ENCODE measurements around the gene PEX12. TPM values are rescaled to one million over a fixed set of nuclear protein-coding genes. Genes with fewer than 3 reads are reported as not detected.
A peak's percentile ranks its signal among the peaks of the same experiment; 100 is the strongest.

Gene PEX12
- polyA plus RNA-seq, 1 donor: 8.1 TPM

- H3K27me3 ChIP-seq (ENCODE audit: control insufficient read depth, insufficient read depth, low read length): no peaks in the 10 kb centered on the region
- peak overlapping the region; percentile 39 for H3K27ac ChIP-seq (ENCODE audit: low read length)
- H3K9me3 ChIP-seq (ENCODE audit: control insufficient read depth, low read depth, low read length): no peaks in the 10 kb centered on the region
- peaks cover 46% of the 10 kb centered on the region for H3K36me3 ChIP-seq (ENCODE audit: control insufficient read depth, insufficient read depth, low read length)
- DNase-seq: no peak
- WGBS (ENCODE audit: insufficient coverage, low lambda C conversion rate): 80% methylated on average over 2 of the region's 3 CpGs
- no peaks in the 10 kb centered on the region for H3K4me1 ChIP-seq (ENCODE audit: control insufficient read depth, insufficient read depth, low read length)
- H3K4me3 ChIP-seq (ENCODE audit: low read length): no peak overlapping the region
These were observed 29.0 kb upstream of the PEX12 start for GRCh38 chr17:35607239-35607847.

GRCh38 chr17:35605678-35606077 lies 27.3 kb upstream of the PEX12 start:
- H3K27me3 ChIP-seq (ENCODE audit: control insufficient read depth, insufficient read depth, low read length): no peaks in the 10 kb centered on the region
- WGBS (ENCODE audit: insufficient coverage, low lambda C conversion rate): 100% methylated on average over 1 of the region's 2 CpGs
- DNase-seq: no peak
- H3K9me3 ChIP-seq (ENCODE audit: control insufficient read depth, low read depth, low read length): no peaks in the 10 kb centered on the region
- no peak overlapping the region for H3K4me3 ChIP-seq (ENCODE audit: low read length)
- H3K4me1 ChIP-seq (ENCODE audit: control insufficient read depth, insufficient read depth, low read length): no peaks in the 10 kb centered on the region
- no peak overlapping the region for H3K27ac ChIP-seq (ENCODE audit: low read length)
- peaks cover 49% of the 10 kb centered on the region for H3K36me3 ChIP-seq (ENCODE audit: control insufficient read depth, insufficient read depth, low read length)

- DNase-seq: no peak
- Histone ChIP-seq H3K4me1 (ENCODE audit: control insufficient read depth, insufficient read depth, low read length) (no peaks in the 10 kb centered on the region), H3K4me3 (ENCODE audit: low read length) (no peak overlapping the region), H3K9me3 (ENCODE audit: control insufficient read depth, low read depth, low read length) (no peaks in the 10 kb centered on the region), H3K27me3 (ENCODE audit: control insufficient read depth, insufficient read depth, low read length) (no peaks in the 10 kb centered on the region), H3K27ac (ENCODE audit: low read length) (no peak overlapping the region), H3K36me3 (ENCODE audit: control insufficient read depth, insufficient read depth, low read length) (peaks cover 52% of the 10 kb centered on the region)
- 100% methylated on average over 1 of the region's 7 CpGs for WGBS (ENCODE audit: insufficient coverage, low lambda C conversion rate)
These were observed 25.3 kb upstream of the PEX12 start for GRCh38 chr17:35603674-35604073.

GRCh38 chr17:35597604-35598003 lies 19.2 kb upstream of the PEX12 start:
- Histone ChIP-seq H3K4me3 (ENCODE audit: low read length) (no peak overlapping the region), H3K27ac (ENCODE audit: low read length) (peak overlapping the region; percentile 79), H3K4me1 (ENCODE audit: control insufficient read depth, insufficient read depth, low read length) (peaks cover 6% of the 10 kb centered on the region), H3K9me3 (ENCODE audit: control insufficient read depth, low read depth, low read length) (peaks cover 7% of the 10 kb centered on the region), H3K27me3 (ENCODE audit: control insufficient read depth, insufficient read depth, low read length) (no peaks in the 10 kb centered on the region), H3K36me3 (ENCODE audit: control insufficient read depth, insufficient read depth, low read length) (peaks cover 53% of the 10 kb centered on the region)
- 40% methylated on average over 2 of the region's 5 CpGs for WGBS (ENCODE audit: insufficient coverage, low lambda C conversion rate)
- DNase-seq: peak; percentile 76 to 91

- H3K4me1 ChIP-seq (ENCODE audit: control insufficient read depth, insufficient read depth, low read length): peaks cover 6% of the 10 kb centered on the region
- no peaks in the 10 kb centered on the region for H3K27me3 ChIP-seq (ENCODE audit: control insufficient read depth, insufficient read depth, low read length)
- DNase-seq: no peak
- WGBS (ENCODE audit: insufficient coverage, low lambda C conversion rate): no CpG with 5 or more reads among the region's 54 CpGs
- peaks cover 7% of the 10 kb centered on the region for H3K9me3 ChIP-seq (ENCODE audit: control insufficient read depth, low read depth, low read length)
- H3K36me3 ChIP-seq (ENCODE audit: control insufficient read depth, insufficient read depth, low read length): peaks cover 50% of the 10 kb centered on the region
- H3K27ac ChIP-seq (ENCODE audit: low read length): peak overlapping the region; percentile 79
- no peak overlapping the region for H3K4me3 ChIP-seq (ENCODE audit: low read length)
These were observed 18.3 kb upstream of the PEX12 start for GRCh38 chr17:35596530-35597233.

GRCh38 chr17:35596072-35596471 lies 17.7 kb upstream of the PEX12 start:
- peaks cover 7% of the 10 kb centered on the region for H3K9me3 ChIP-seq (ENCODE audit: control insufficient read depth, low read depth, low read length)
- peaks cover 44% of the 10 kb centered on the region for H3K36me3 ChIP-seq (ENCODE audit: control insufficient read depth, insufficient read depth, low read length)
- H3K4me3 ChIP-seq (ENCODE audit: low read length): no peak overlapping the region
- no peaks in the 10 kb centered on the region for H3K27me3 ChIP-seq (ENCODE audit: control insufficient read depth, insufficient read depth, low read length)
- DNase-seq: no peak
- H3K4me1 ChIP-seq (ENCODE audit: control insufficient read depth, insufficient read depth, low read length): peaks cover 6% of the 10 kb centered on the region
- no peak overlapping the region for H3K27ac ChIP-seq (ENCODE audit: low read length)
- no CpG with 5 or more reads among the region's 4 CpGs for WGBS (ENCODE audit: insufficient coverage, low lambda C conversion rate)

GRCh38 chr17:35588196-35588920 lies 10.0 kb upstream of the PEX12 start:
- 34% methylated on average over 4 of the region's 12 CpGs for WGBS (ENCODE audit: insufficient coverage, low lambda C conversion rate)

GRCh38 chr17:35587074-35587961 lies 8.9 kb upstream of the PEX12 start, which contains the start of gene AP2B1:
AP2B1 (plus strand) TSS chr17:35587322; CDS start chr17:35594031, 6,709 bp downstream.
- H3K4me1 ChIP-seq (ENCODE audit: control insufficient read depth, insufficient read depth, low read length): peaks cover 4% of the 10 kb centered on the region
- no peaks in the 10 kb centered on the region for H3K36me3 ChIP-seq (ENCODE audit: control insufficient read depth, insufficient read depth, low read length)
- no peaks in the 10 kb centered on the region for H3K9me3 ChIP-seq (ENCODE audit: control insufficient read depth, low read depth, low read length)
- peak within 1 kb of the TSS; percentile 98 for H3K27ac ChIP-seq (ENCODE audit: low read length)
- DNase-seq: peak; percentile 97 to 98
- no CpG with 5 or more reads among the region's 50 CpGs for WGBS (ENCODE audit: insufficient coverage, low lambda C conversion rate)
- H3K27me3 ChIP-seq (ENCODE audit: control insufficient read depth, insufficient read depth, low read length): peaks cover 11% of the 10 kb centered on the region
- H3K4me3 ChIP-seq (ENCODE audit: low read length): peak within 1 kb of the TSS; percentile 92

More at GRCh38 chr17:35588196-35588920, 10.0 kb upstream of the PEX12 start:
- Histone ChIP-seq H3K27ac (ENCODE audit: low read length) (peak overlapping the region; percentile 29), H3K36me3 (ENCODE audit: control insufficient read depth, insufficient read depth, low read length) (no peaks in the 10 kb centered on the region), H3K4me1 (ENCODE audit: control insufficient read depth, insufficient read depth, low read length) (peaks cover 4% of the 10 kb centered on the region), H3K27me3 (ENCODE audit: control insufficient read depth, insufficient read depth, low read length) (peaks cover 8% of the 10 kb centered on the region), H3K9me3 (ENCODE audit: control insufficient read depth, low read depth, low read length) (no peaks in the 10 kb centered on the region), H3K4me3 (ENCODE audit: low read length) (peak overlapping the region; percentile 92)
- peak; percentile 37 to 72 for DNase-seq

GRCh38 chr17:35586569-35587073 lies 8.2 kb upstream of the PEX12 start:
- 0% methylated on average over 1 of the region's 7 CpGs for WGBS (ENCODE audit: insufficient coverage, low lambda C conversion rate)
- no peak for DNase-seq
- peak overlapping the region; percentile 92 for H3K4me3 ChIP-seq (ENCODE audit: low read length)

More at GRCh38 chr17:35586569-35587073, 8.2 kb upstream of the PEX12 start:
- peaks cover 11% of the 10 kb centered on the region for H3K27me3 ChIP-seq (ENCODE audit: control insufficient read depth, insufficient read depth, low read length)
- peaks cover 4% of the 10 kb centered on the region for H3K4me1 ChIP-seq (ENCODE audit: control insufficient read depth, insufficient read depth, low read length)
- H3K9me3 ChIP-seq (ENCODE audit: control insufficient read depth, low read depth, low read length): no peaks in the 10 kb centered on the region
- H3K27ac ChIP-seq (ENCODE audit: low read length): peak overlapping the region; percentile 98
- no peaks in the 10 kb centered on the region for H3K36me3 ChIP-seq (ENCODE audit: control insufficient read depth, insufficient read depth, low read length)

Measured in large intestine (tissue), 3 donors.